ENCODE data around the gene DDN.

Gene DDN

DNA sequence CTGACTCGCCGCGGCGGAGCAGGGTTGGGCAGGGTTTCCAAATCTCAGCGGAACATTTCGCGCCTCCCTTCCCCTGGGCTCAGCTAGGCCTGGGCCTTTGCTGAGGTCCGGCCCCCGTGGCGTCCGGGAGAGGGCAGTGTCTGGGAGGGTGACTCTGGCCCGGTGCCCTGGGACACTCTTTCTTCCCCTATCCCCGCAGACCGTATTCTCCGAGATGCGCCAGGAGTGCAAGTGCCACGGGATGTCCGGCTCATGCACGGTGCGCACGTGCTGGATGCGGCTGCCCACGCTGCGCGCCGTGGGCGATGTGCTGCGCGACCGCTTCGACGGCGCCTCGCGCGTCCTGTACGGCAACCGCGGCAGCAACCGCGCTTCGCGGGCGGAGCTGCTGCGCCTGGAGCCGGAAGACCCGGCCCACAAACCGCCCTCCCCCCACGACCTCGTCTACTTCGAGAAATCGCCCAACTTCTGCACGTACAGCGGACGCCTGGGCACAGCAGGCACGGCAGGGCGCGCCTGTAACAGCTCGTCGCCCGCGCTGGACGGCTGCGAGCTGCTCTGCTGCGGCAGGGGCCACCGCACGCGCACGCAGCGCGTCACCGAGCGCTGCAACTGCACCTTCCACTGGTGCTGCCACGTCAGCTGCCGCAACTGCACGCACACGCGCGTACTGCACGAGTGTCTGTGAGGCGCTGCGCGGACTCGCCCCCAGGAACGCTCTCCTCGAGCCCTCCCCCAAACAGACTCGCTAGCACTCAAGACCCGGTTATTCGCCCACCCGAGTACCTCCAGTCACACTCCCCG lies 18.0 kb downstream of the DDN start:
- no peak for DNase-seq

DNA sequence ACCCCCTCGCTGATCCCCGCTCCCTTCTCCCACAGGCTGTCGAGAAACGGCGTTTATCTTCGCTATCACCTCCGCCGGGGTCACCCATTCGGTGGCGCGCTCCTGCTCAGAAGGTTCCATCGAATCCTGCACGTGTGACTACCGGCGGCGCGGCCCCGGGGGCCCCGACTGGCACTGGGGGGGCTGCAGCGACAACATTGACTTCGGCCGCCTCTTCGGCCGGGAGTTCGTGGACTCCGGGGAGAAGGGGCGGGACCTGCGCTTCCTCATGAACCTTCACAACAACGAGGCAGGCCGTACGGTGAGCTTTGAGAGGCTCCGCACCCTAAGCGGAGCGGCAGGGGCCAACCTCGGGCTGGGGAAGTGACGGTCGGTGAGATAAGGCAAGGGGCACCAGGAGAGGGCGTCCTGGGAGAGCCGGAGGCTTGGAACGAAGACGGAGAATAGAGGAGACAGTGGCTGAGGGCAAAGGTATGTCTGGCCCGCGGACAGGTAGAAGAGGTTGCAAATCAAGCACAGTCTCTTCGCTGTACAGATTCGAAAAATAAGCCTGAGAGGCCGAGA lies 18.7 kb downstream of the DDN start:
- no peak for DNase-seq

DNA sequence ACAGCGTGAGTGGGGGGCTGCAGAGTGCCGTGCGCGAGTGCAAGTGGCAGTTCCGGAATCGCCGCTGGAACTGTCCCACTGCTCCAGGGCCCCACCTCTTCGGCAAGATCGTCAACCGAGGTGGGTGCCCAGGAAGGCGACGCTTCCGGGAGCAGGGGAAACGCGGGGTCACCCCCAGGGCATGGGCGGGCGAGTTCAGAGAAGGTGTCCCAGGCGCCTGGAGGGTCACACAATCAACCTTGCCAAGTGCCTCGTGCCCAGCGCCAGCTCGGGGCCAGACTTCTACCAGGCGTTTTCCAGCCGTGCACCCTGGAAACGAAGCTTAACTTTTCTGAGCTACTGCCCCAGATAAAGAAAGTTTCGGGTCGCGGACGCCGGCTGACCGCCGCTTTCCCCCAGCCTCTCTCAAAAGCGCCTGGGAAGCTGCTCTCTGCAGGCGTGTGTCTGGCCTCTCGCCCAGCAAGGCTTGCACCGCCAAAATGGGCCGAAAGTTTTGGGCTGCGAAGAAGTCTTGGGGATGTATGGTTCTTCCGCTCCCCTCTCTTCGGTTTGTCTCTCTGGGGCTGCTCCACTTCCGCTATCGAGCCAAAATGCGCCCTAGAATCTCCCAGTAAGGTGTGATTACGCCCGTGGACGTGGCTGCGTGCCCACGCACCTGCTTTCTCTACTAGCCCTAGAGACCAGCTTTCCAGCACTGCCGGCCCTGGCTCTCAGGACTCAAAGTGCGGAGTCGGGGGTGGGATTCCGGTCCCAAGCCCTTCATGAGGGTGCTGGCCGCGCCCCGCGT lies 19.4 kb downstream of the DDN start:
- no peak for DNase-seq

DNA sequence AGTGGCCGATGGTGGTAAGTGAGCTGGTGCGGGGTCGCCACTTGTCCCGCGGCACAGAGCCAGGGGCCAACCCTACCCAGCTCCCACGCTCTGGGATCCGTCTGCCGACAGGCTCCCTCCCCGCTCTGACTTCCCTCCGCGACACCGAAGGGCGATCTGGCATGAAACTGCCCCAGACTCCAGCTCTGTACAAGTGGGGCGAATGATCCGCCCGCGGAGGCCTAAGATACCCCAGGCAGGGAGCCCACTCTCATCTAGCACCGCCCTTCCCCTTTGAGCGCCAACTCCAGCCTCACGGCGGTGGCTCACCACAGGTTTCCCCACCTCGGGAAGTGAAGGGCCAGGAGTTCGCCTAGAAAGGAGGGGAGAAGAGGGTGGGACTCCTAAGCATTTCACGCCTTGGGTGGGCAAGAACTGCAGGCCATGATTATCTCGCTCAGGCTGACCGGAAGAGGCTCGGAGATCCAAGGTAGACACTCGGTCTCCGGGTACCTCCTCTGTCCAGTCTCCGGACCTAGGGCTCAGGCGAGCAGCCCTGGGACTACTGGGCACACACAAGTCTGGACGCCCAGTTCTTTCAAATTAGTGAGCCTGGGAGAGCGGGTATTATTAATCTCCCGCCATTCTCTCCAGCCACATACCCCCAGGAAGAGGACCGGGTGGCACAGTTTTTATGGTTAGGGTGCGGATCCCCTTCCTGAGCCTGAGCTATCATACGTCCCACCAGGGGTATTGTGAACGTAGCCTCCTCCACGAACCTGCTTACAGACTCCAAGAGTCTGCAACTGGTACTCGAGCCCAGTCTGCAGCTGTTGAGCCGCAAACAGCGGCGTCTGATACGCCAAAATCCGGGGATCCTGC lies 20.2 kb downstream of the DDN start:
- DNase-seq = no peak

DNA sequence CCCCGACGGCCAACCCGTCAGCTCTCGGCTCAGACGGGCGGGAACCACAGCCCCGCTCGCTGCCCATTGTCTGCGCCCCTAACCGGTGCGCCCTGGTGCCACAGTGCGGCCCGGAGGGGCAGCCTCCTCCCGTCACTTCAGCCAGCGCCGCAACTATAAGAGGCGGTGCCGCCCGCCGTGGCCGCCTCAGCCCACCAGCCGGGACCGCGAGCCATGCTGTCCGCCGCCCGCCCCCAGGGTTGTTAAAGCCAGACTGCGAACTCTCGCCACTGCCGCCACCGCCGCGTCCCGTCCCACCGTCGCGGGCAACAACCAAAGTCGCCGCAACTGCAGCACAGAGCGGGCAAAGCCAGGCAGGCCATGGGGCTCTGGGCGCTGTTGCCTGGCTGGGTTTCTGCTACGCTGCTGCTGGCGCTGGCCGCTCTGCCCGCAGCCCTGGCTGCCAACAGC lies 20.9 kb downstream of the DDN start, which contains the start of gene WNT1:
TSS of gene WNT1 (plus strand) at position 32 of the 450 bp plus-strand sequence. CDS start at position 361, 329 bp downstream.
- no peak for DNase-seq

DNA sequence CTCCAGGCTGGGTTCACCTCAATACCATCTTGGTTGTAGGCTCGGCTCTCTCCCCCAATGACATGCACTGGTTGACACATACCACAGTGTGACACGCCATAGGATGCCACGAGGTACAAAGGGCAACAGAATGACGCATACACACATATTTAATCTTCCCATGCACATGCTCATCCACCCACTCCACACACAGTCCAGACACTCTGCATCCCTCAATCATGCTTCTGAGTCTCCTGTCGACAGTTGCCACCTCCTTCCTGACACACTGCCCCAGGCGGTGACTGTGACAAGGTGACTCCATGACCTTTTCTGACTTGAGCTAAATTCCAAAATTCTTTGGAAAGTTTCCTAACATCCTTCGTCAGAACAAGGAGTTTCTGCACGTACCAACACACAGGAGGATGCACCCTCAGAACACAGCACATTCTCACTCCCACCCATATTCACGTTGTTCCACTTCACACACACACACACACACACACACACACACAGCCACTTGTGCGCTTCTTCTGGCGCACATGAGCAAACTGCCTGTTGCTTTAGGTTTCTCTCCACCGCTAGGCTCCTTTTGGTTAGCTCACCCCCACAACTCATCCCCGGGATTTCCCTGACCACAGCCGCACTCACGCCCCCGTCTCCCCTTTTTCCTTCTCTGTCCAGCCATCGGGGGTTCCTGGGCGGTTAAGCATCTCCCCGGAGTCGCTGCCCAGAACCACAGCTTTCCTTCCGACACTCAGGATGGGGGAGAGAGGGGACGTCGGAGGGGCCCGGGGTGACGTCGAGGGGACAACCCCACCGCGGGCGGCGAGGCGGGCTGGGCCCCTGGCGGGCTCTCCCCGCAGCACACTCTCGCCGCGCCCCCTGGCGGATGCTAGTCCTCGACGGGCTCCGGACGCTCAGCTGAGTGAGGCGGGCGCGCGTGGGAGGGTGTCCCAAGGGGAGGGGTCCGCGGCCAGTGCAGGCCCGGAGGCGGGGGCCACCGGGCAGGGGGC lies 21.6 kb downstream of the DDN start:
- DNase-seq = no peak

DNA sequence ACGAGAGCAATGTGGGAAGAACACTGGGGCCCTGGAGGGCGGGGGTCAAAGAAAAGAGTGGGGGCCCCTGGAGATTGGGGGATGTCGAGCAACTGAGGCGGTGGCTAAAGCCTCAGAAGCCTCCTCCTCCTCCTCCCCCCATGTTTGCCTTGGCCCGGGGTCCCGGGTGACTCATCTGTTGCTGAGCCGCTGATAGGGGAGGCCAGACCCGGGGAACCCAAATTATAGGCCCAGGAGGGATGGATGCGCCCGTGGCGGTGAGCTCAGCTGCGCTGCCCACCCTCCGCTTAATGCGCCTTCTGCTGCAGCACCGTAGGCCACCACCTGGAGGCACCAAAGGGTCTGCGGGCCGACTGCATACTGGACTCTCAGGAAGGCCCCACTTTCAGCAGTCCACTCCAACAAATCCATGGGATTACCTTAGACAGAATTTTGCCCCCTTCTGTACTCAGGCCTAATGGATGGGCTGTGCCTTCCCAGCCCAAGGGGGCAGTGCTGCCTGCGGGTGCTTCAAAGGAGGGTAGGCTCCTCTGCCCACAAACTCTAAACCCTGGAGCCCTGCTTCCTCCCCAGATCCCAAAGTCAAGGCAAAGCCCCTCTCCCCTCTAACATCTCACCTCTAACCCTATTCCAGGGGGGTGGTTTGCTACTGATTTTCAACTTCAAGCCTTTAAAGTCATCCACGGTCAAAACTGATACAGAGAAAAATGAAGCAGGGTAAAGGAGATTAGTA lies 25.1 kb downstream of the DDN start:
- DNase-seq = no peak

DNA sequence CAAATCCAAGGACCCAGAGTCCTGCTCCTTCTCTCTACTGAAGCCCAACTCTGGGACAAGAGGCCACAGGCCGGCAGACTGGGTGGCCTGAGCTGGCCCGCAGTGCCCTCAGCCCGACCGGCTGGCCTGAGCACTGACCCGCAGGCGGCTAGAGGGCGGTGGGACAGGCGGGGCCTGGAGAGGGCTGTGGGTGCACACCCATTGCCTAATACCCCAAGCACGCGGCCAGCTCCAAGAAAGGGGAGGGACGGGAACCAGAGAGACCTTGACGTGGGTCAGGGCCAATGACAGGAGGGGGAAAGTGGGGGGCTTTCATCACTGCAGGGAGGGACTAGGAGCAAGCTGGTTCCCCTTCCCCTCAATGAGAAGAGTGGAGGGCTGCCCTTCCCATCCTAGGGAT lies 25.6 kb downstream of the DDN start:
- DNase-seq = no peak

DNA sequence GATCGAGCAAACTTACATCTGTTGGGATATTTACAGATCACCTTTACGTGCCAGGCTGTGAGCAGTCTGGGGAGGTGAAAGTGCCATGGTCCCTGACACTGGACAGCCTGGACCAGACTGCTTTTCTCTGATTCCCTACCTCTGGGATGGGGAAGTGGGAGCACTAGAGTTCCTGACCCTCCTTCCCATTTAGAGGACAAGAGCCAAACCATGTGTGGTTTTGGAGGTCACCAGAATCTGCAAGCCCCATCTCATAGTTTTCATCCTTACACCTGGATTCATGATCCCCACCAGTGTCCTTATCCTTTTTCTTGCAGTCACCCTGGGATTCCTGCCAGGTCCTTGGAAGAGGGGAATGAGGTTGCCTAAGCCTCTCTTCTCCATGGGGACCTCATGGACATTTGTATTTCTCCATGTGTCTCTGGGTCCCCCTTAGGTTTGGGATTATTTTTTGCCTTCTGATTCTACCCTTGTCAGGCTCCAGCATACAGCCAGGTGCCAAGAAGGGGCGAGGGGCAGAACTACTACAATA lies 26.2 kb downstream of the DDN start:
- no peak for DNase-seq

DNA sequence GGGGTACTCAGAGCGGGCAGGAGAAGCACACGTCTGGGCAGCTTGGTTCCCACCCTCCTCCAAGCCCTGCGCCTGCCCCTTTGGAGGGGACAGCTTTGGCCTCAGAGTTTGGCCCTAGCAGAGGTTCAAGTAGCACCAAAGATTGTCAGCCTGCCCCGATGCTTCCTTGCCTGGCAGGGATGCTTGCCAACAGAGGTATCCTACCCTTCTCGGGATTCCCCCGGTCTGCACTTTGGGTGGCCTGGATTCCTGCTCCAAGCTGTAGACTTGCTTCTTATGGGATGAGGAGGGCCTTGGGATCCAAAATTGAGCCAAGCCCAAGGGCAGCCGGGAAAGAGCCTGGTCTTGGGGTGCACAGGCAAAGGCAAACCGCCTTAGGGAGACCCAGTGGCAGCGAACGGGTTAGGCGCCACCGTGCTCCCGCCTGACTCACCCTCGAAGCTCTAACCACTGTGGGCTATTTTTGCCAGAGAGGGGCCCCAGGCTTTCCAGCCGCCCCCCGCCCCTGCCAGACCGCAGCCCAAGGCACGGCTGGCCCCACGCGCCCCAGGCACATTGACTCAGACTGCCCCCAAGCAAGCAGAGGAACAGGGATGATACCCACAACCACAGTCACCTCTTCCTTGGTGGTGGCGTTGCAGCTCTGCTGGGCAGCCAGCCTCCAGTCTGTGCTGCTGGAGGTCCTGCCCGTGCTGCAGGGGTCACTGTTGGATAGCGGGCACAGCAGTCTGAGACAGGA lies 26.8 kb downstream of the DDN start:
- DNase-seq = no peak

DNA sequence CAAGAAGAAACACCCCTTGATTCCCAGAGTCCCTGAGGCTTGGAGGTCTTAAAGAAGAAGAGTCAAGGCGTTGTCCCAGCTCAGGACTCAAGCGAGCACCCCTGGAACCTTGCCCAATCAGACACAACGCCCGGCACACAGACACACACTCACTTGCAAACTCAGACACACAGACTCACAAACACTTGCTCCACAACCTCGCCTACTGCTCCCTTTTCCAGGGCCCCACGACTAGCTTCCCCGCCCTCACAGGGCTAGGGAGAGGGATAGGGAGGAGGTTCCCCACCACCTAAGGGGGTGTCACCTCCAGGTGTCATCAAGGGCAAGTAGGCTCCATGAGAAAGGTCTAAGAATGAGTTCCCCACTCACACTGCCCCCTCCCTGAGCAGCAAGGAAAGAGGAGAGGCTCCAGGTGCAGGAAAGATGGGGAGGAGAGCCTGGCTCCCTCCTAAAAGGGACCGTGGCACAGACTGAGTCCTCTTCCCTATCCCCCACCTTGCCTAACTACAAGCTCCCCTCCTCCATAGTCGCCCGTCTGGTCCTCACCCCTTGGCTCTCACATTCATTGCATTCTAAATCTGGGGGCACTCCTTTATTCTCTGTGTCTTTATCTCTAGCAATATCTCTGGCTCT lies 28.4 kb downstream of the DDN start:
- no peak for DNase-seq

DNA sequence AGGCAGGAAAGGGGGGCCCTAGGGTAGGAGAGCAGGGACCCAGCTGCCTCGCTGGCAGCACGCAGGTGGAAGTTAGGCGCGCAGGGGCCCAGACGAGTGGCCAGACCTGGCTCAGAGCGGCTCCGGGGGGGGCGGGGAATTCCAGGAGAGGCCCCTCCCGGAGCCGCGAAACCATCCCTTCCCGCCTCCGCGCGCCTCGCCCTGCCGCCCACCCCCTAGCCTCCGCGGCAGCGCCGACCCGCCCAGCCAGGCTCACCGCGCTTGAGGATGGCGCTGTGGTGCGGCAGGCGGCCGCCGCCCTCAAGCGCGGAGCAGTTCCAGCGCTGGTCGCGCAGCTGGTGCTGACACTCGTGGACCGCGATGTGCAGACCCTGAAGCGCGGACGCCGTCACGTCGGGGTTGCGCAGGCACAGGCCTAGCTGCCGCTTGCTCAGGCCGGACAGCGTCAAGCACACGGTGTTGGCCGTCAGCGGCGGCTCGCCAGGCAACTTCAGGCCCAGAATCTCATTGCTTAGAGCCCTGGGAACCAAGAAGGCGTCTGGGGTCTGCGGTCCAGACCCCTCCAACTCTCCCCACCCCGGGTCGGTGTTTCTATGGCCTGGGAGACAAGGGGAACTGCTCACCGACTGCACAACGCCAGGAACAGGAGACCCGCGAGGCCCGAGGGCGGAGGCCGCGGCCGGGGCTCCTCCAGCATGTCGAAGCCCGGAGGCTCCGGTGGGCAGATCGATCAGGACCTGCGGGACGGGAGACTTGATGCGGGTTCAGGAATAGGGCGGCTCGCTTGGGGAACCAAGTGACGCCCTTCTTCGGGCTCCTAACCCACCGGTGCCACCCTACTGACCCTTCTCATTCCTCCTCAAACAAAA lies 29.1 kb downstream of the DDN start:
- no peak for DNase-seq

DNA sequence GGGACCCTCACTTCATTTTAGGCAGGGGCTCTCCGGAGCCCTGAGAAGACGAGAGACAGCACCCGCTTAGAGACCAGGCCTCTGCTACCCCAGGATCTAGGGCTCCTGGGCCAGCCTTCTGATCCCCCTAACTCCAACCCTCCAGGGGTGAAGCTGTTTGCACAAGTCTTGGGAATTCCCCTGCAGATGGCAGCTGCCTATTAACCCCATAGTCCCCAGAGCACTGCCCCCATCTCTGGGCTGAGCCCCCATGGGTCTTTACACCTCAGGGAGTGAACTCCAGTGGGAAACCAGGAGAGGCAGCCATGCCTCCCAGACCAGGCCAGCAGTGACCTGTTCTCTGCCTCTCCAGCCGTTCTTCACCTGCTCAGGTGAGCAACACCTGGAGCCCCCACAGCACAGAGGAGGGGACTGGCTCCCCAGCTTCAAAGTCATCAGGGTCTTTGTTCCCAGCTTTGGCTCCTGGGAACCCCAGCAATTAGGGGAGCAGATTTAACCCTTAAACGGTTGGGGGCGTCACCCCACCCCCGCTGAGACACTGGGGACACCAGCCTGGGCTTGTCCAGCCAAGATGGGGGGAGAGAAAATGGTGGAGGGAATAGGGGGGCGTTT lies 29.9 kb downstream of the DDN start:
- DNase-seq = no peak

DNA sequence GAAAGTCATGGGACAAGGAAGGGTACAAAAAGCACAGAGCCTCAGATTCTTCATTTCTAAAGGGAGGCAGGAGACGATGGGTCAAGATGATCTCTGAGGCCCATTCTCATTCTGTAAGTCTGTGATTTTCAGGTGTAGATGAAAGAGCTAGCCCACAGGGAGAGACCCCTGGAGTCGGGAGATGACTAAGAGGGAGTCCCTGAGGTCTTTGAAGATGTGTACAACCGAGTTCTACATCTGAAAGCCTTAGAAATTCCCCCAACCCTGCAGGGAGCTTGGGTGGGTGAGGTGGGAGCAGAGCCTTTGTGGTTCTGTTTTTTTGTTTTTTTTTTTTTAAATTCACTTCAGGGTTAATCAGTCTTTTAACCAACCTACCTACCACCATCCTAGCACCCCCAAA lies 30.7 kb downstream of the DDN start:
- no peak for DNase-seq

DNA sequence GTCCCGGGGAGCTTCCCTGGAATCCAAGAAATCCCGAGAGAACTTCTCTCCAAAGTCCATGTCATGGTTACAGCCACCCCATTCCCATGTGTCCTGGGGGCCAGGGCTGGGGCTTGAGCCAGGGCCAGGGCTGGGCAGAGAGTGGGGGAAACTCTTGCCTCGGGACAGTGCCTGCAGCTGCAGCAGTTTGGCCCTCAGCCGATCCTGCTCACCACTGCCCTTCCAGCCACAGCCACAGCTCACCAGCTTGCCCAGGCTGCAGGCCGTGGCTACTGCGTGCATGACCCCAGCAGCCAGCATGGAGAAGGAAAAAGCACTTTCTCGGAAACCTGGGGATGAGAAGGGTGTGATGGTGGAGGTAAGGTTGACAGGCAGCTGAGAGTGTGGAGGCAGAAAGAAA lies 31.2 kb downstream of the DDN start:
- no peak for DNase-seq

DNA sequence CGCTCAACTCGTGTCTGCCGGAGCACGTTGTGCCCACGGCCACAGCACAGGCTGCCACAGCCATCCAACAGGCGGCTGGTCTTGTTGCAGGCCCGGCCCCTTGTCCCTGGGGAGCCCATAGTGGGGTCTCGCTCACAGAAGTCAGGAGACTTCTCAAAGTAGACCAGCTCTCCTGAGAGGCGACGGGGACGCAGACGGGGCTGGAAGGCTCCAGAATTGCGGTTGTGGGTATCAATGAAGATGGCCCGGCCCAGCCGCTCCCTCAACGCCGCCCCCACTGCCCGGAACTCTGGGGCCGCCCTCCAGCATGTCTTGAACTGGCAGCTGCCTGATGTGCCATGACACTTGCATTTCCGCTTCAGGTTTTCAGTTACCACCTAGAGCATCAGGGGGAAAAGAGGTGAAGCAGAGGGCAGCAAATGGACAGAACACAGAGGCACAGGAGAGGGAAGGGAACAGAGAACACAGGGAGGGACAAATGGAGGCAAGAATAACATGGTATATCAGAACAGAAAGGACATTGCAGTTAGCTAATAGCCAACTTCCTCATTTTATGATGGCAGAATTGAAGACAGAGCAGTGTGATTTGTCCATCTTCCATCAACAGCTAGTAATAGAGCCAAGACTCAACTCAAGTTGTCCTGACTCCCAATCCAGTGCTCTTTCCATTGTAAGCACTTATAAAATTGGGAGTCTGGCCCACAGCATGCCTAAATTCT lies 32.8 kb downstream of the DDN start:
- no peak for DNase-seq

DNA sequence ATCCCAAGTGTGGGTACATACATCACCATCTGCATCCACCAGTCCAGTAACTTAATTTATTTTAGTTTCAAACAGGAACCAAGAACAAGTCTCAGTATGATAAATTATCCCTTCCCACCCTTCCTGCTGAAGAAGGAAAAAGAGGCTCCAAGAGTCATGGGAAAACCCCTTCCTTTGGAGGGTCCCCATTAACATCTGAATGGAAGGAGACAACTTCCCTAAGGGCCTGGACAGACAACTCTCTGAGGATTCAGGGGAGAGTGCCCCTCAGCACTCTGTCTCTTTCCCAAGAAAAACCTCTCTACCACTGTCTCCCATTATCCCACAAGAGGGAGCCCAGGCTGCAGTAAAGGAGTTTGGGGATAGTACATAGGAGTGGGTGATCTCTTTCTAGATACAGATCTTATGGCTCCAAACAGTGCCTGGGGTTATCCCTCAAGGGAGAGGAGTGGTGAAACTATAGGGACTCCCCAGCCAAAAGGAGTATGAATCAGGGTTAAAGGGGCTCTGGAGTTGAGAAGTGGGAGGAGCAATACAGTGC lies 33.8 kb downstream of the DDN start:
- no peak for DNase-seq

Measured in DMS79 (cell line).